IPS-NIHi11 (cell line): ENCODE measurements around the gene ANK3.

ENCODE experiments used
- DNase-seq: peaks from one replicate; pipeline ENCODE4 v3.0.0; 2012; ENCODE audit warnings: mixed read lengths, low spot score

ANK3 gene

GRCh38 chr10:60389413-60390025, at the start of gene ANK3:
TSS of gene ANK3 (minus strand) at chr10:60389875. CDS start at chr10:60389538, 337 bp downstream.
- no peak for DNase-seq

GRCh38 chr10:60434418-60435046, 44.9 kb upstream of the ANK3 start:
- DNase-seq, result peak; percentile 49

DNA sequence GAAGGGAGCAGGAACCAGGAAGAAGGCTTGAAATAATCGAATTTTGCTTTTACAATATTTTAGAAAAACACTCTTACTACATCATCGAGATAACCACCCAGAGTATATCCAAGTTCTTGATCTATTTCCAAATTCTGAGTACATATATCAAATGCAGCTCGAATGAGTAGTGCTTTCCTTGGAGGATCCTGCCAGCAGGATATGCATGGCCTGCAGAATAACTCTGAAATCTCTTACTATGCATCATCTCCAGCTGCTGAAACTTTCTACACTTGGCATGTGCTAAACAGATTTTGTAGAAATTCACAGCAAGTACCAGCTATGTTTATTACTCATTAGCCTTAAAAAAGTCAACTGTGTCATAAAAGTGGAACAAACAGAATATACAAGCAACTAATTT, 44.0 kb upstream of the ANK3 start:
- DNase-seq, result no peak

GRCh38 chr10:60430836-60431597, 41.3 kb upstream of the ANK3 start:
- no peak for DNase-seq

DNA sequence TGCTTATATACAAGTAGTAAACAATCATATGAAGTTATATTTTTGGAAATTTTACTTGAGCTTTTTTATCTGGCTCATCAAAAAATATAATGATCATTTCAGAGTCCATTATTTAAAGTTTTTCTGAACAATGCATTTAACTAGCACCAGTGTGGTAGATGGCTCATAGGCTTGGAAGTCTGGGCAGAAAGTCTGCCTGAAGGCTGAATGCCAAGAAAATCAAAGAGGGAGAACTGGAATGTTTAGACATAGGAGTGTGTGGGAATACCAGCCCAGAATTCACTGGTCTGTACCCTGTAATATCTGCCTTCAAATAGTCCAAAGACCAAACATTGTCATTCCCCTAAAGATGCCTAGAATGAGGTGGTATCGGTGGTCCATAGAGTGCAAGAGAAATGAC, 40.3 kb upstream of the ANK3 start:
- no peak for DNase-seq

GRCh38 chr10:60429084-60429849, 39.6 kb upstream of the ANK3 start:
- no peak for DNase-seq

DNA sequence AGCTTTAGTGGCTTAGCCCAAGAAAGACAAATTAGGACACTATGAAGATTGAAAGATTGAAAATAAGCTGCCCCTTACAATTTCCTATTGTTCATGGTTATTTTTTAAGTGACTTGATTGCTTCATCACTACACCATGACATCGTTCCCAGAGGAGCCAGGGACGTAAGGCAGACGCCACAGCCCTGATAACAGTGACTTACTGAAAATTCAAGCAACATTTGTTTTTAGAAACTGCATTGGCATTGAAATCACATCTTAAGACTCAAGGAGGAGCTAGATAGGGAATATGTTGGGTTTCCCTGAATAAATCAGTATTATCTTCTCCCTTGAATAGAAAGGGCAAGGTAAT, 38.7 kb upstream of the ANK3 start:
- no peak for DNase-seq

- no peak for DNase-seq
Measured at GRCh38 chr10:60427709-60428386, 38.2 kb upstream of the ANK3 start.

DNA sequence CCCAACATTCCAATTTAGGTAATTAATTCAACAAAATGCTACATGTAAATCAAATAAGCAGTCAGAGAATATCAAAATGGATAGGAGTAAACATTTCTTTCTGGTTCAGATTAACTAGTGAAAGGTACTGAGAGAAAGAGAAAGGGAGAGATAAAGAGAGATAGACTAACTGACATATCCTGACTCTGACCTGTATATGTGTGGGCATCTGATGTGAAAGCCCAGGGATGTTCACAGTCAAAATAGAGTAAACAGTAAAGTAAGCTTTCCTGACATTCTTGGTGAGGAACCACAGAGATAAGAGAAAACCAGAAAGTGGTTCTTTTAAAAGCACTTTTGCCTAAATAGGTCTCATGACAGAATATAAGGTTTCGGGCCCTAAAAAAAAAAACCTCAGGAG, 37.5 kb upstream of the ANK3 start:
- no peak for DNase-seq

DNA sequence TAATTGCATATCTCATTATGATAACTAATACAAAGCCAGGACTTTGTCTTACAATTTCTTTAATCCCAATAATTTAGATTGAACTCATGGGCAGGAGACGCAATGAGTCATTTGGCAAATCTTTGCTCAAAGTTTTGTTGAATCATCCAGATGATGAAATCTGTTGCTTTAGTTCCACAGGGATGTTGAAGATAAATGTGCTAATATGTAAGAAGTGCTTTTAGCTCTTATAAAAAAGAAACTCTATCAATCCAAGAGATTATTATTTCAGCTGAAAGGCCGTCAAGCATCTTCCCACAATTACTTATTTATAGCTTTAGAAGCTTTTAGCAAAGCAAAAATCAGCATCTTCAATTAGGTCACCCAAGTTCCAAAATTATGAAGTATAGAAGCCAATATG, 36.8 kb upstream of the ANK3 start:
- no peak for DNase-seq

- DNase-seq, result no peak
Measured at GRCh38 chr10:60425392-60426110, 35.9 kb upstream of the ANK3 start.

GRCh38 chr10:60424971-60425370, 35.3 kb upstream of the ANK3 start:
- no peak for DNase-seq

DNA sequence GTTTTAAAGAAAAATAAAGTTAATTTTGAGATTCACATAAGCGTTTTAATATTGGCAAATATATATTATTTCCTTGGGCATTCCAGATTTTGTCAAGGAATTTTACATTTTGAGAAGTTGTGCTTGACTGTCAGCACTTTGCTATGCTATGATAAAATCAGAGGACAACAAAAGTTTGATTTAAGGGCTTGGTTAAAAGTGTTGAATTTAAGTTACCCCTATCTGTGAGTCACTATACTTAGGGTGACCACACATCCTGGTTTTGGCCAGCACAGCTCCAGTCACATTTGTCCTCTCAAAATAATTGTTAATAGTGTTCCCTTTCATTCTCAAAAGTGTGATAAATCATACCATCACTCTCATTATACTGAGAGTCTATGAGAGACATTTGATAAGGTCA, 34.2 kb upstream of the ANK3 start:
- no peak for DNase-seq

- DNase-seq, result no peak
Measured at GRCh38 chr10:60422809-60423208, 33.1 kb upstream of the ANK3 start.

DNA sequence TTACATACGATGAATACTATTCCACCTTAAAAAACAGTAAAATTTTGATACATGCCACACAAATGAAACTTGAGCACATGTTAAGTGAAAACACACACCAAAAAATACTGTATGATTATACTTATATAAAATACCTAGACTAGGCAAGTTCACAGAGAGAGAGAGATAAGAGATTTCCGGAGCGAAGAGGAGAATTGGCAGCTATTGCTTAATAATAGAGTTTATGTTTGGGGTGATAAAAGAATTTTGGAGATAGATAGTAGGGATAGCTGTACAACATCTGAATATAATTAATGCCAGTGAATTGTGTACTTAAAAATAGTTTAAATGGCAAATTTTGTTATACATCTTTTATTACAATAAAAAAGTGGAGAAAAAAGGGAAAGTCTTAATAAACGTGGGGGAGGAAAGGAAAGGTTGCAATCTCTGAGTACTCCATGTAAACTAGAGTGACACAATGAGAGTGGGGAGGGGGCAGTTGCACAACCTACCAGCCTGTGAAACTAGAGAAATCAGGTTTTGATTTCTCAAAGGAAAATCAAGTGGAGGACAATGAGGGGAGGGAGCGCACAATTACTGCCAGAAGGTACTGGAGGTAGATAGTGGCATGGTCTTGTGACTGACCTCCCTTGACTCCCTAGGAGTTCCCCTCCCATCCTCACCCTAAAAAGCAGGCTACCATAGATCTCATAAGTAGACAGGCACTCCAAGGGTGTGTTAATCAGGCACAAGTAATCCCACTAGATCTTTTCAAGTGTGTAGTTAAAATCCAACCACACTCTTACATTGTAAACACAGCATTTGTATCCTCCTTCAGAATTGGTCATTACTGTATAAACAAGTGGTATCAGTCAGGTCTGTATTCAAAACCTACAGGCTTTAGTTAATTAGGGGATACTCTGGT, 31.6 kb upstream of the ANK3 start:
- DNase-seq, result no peak

DNA sequence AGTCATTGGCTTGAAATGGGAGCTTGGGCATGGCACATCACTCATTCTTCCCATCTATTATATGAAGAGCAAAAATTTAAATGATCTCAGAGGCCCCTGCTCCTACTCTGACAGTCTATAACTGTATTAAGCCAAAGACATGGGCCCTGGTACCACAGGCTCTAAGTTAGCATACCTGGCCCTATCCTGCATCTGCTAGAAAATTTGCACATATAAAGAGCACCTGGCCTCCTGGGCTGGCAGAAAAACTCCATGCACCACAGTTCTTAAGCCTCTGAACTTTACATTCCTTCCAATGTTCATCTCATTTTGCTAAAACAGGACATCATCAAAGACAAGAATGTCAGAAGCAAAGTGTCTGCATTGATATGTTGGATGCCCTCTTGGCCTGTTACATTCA, 29.6 kb upstream of the ANK3 start:
- DNase-seq, result peak; percentile 12

DNA sequence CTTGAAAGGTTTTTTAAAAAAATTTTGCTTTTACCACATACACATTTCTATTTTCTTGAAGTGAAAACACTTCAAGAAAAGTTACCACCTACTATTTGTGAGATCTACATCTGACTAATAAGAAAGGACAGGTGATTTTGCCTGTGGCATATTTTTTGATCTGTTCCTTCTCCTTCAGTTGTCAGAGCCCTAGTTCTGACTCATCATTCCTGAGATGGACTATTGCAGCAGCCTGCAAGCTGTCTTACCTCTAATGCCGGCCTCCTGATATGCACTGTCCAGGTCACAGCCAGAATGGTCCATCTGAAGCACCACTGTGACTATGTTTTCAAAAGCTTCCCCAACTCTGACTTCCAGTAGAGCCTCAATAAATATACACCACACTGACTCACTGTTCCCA, 28.2 kb upstream of the ANK3 start:
- DNase-seq, result no peak

DNA sequence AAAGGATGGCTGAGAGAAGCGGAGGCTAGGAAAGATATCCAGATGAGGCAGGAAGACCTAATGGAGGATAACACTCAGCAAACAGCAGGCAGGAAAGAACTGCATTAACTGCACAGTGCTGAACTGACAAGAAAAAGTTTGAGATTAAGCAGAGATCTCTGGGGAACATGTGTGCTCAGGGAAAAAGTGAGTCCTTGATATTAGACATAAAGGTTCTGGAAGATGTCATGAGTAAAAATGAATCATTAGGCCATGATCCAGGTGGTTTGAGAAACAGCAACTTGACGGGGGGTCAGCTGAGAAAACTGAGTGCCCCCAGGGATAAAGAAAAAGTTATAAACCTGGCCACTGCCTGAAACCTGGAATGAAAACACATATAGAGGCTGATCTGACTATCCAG, 27.3 kb upstream of the ANK3 start:
- no peak for DNase-seq

GRCh38 chr10:60414877-60415585, 25.4 kb upstream of the ANK3 start:
- peak; percentile 30 for DNase-seq

- no peak for DNase-seq
Measured at GRCh38 chr10:60414111-60414510, 24.4 kb upstream of the ANK3 start.
